Transverse colon (tissue), 4 donors: ENCODE results near the gene TEX19. TPM values are rescaled to one million over a fixed set of nuclear protein-coding genes. Genes with fewer than 3 reads are reported as not detected.
"Not testable (repeated sequence)": the region's sequence is repeated elsewhere in the genome, so short reads cannot be mapped to it uniquely, and the experiment has no call there.

Source experiments
- DNase-seq: peaks from one replicate; pipeline ENCODE4 v3.0.0-alpha.2; 2019
- H3K27ac ChIP-seq, 4 donors: fragments of 200-600 bp; sonication (generic); 2 replicates each; pipeline ENCODE4 v1.5.1; 2016 to 2018; ENCODE audit warnings: inconsistent platforms in 4 of 4
- H3K27me3 ChIP-seq: fragments of 200-600 bp; sonication (generic); 2 replicates; pipeline ENCODE4 v1.5.1; 2017; ENCODE audit warnings: inconsistent platforms
- H3K36me3 ChIP-seq, 4 donors: fragments of 200-600 bp; sonication (generic); 2 replicates each; pipeline ENCODE4 v1.5.1; 2017 to 2019; ENCODE audit warnings: inconsistent platforms in 4 of 4
- H3K4me1 ChIP-seq, 4 donors: fragments of 200-600 bp; sonication (generic); 2 replicates each; pipeline ENCODE4 v1.5.1; 2017 to 2020; ENCODE audit warnings: inconsistent platforms in 4 of 4
- H3K4me3 ChIP-seq, 4 donors: fragments of 200-600 bp; sonication (generic); 1 replicate in 1 of 4; 2 replicates in 3 of 4; pipeline versions ENCODE4 v1.5.1 to v1.6.1; 2017 to 2019; ENCODE audit warnings: inconsistent platforms in 4 of 4
- H3K9me3 ChIP-seq, 2 donors: fragments of 200-600 bp; sonication (generic); 2 replicates each; pipeline ENCODE4 v1.5.1; 2017 to 2019; ENCODE audit warnings: inconsistent platforms in 2 of 2
- EP300 ChIP-seq: sonication (generic); formaldehyde crosslinking; IDR thresholded peaks from one replicate; pipeline ENCODE4 v1.6.1; 2017; ENCODE audit warnings: antibody characterized with exemption, low read depth
- POLR2A ChIP-seq: fragments of 450-650 bp; IDR thresholded peaks from one replicate; pipeline ENCODE4 v1.6.1; 2016; ENCODE audit warnings: antibody characterized with exemption, mild to moderate bottlenecking, moderate library complexity
- POLR2AphosphoS5 ChIP-seq, 3 donors: sonication (generic); formaldehyde crosslinking; IDR thresholded peaks; one replicate each; pipeline ENCODE4 v1.6.1; 2016; ENCODE audit warnings: antibody characterized with exemption in 3 of 3
- WGBS, 2 donors: methylation state at CpG; one replicate each; pipeline ENCODE4 v1.1.5; 2018; ENCODE audit warnings: low coverage in 1 of 2; 5-methylcytosine and 5-hydroxymethylcytosine counted together
- in situ Hi-C, 4 donors: fragments of 200-750 bp; cut with MboI; loops; one replicate each; pipeline versions ENCODE4 v1.15.0 to v1.15.1; 2017; ENCODE audit warnings: low sequenced_read_pairs in 3 of 4, low pct_ligation_motif_present in 1 of 4, low pct_unique_long_range_greater_than_20kb in 1 of 4
- intact Hi-C: fragments of 100-400 bp; cut with DNase I; formaldehyde crosslinking; loops from one replicate; pipeline ENCODE4 v1.15.1; 2023; ENCODE audit warnings: low total_unique reads
- total RNA-seq, 4 donors: library from RNA; depleted of rRNA; stranded (reverse); fragments of >200 nt; gene quantifications; one replicate each; pipeline ENCODE4 v1.1.0, GENCODE V29; 2016
- TF ChIP-seq, protein P1 (sequence below), 5 experiments: fragments of 200-600 bp in 3 of 5; fragments of 450-650 bp in 2 of 5; sonication (generic) in 3 of 5; IDR thresholded peaks; 1 replicate in 2 of 5; 2 replicates in 3 of 5; pipeline ENCODE4 v1.5.1; 2016 to 2017; ENCODE audit warnings: antibody characterized with exemption in 5 of 5, inconsistent platforms in 3 of 5, mild to moderate bottlenecking in 2 of 5, moderate library complexity in 1 of 5

Gene TEX19
- total RNA-seq, 4 donors from 2014 or later: not detected

DNA sequence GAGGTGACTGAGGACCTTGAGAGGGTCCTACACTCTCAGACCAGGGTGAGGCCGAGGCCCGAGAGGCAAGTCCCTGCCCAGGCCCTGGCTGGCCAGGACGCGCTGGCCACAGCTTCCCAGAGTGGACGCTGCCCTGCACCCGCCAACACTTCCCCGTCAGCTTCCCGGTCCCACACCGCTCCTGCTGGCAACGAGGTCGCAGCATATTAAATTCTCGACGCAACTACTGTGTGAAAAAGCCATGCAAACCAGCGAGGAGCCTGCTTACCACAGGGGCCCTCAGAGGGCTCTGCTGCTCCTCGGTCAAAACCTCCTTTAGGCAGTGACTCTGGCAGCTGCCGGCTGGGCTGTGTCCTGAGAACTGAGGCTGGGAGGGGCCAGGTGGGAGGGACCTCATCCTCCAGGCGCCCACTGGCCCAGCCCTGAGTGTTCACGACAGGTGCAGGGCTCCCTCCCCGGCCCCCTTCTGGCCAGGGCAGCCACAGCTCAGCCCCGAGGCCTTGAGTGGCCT is 2.1 kb upstream of the TEX19 start:
- no peak overlapping the region for H3K4me3 ChIP-seq
- TF ChIP-seq POLR2AphosphoS5 (IDR thresholded peaks at IDR 0.05) (no peak), POLR2A (no peak), EP300 (no peak)
- TF ChIP-seq, protein P1, sequence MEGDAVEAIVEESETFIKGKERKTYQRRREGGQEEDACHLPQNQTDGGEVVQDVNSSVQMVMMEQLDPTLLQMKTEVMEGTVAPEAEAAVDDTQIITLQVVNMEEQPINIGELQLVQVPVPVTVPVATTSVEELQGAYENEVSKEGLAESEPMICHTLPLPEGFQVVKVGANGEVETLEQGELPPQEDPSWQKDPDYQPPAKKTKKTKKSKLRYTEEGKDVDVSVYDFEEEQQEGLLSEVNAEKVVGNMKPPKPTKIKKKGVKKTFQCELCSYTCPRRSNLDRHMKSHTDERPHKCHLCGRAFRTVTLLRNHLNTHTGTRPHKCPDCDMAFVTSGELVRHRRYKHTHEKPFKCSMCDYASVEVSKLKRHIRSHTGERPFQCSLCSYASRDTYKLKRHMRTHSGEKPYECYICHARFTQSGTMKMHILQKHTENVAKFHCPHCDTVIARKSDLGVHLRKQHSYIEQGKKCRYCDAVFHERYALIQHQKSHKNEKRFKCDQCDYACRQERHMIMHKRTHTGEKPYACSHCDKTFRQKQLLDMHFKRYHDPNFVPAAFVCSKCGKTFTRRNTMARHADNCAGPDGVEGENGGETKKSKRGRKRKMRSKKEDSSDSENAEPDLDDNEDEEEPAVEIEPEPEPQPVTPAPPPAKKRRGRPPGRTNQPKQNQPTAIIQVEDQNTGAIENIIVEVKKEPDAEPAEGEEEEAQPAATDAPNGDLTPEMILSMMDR (IDR thresholded peaks at IDR 0.05): no peak
- H3K27ac ChIP-seq: no peak overlapping the region
- H3K27me3 ChIP-seq: peaks cover 38% of the 10 kb centered on the region
- in situ Hi-C loops (loop anchor here in 2 of 4 donors (5.0 to 10.0 kb wide), 3 partner anchors 50 to 198 kb away; partner anchors contain the start of genes HEXD (in 1 of the 2) and OGFOD3 (in 1 of the 2)), intact Hi-C loops (loop anchor here (5.0 kb wide), 1 partner anchor 55 kb away; no protein-coding TSS in a partner anchor)
- no peaks in the 10 kb centered on the region for H3K36me3 ChIP-seq
- WGBS, 2 donors: 37% methylated on average over 4 of the region's 20 CpGs; no CpG with 5 or more reads in 1 of the 2 donors
- H3K9me3 ChIP-seq: no peaks in the 10 kb centered on the region
- peaks cover 0 to 2% (median 0%) of the 10 kb centered on the region in 4 donors for H3K4me1 ChIP-seq
- peak; percentile 67 for DNase-seq

DNA sequence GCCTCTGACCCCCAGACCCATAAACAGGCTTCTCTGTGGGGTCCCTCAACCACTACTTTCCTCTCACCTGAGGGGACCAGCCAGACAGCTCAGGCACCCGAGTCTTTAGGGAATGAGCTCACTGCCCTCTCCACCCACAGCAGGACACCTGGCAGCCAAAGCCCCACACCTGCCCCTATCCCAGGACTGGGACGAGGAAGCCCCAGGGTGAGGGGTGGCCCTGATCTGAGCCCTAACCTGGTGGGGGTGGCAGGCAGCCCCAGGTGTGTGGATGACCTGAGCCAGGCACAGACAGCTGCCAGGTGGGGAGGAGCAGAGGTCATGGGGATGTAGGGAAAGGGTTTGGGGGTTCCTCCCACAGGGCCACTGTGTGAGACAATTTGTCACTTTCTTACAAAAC is 1.7 kb upstream of the TEX19 start:
- H3K4me1 ChIP-seq: no peaks in the 10 kb centered on the region
- peaks cover 38% of the 10 kb centered on the region for H3K27me3 ChIP-seq
- H3K9me3 ChIP-seq: no peaks in the 10 kb centered on the region
- in situ Hi-C loops: loop anchor here in 2 of 4 donors (5.0 to 10.0 kb wide), 3 partner anchors 50 to 197 kb away; partner anchors contain the start of genes HEXD (in 1 of the 2) and OGFOD3 (in 1 of the 2)
- no peak overlapping the region for H3K27ac ChIP-seq
- H3K4me3 ChIP-seq: no peak overlapping the region
- no peak for DNase-seq
- intact Hi-C loops: loop anchor here (5.0 kb wide), 1 partner anchor 55 kb away; no protein-coding TSS in a partner anchor
- H3K36me3 ChIP-seq: no peaks in the 10 kb centered on the region
- 48% methylated on average over 2 of the region's 2 CpGs; no CpG with 5 or more reads in 1 of the 2 donors for WGBS, 2 donors
- TF ChIP-seq, protein P1 (IDR thresholded peaks at IDR 0.05): no peak
- TF ChIP-seq EP300 (no peak), POLR2A (no peak), POLR2AphosphoS5 (IDR thresholded peaks at IDR 0.05) (no peak)

DNA sequence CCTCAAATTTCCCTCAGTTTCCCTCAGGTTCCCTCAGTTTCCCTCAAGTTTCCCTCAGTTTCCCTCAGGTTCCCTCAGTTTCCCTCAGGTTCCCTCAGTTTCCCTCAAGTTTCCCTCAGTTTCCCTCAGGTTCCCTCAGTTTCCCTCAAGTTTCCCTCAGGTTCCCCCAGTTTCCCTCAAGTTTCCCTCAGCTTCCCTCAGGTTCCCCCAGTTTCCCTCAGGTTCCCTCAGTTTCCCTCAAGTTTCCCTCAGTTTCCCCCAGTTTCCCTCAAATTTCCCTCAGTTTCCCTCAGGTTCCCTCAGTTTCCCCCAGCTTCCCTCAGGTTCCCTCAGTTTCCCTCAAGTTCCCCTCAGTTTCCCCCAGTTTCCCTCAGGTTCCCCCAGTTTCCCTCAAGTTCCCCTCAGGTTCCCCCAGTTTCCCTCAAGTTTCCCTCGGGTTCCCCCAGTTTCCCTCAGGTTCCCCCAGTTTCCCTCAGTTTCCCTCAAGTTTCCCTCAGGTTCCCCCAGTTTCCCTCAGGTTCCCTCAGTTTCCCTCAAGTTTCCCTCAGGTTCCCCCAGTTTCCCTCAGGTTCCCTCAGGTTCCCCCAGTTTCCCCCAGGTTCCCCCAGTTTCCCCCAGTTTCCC is 516 bp downstream of the TEX19 start:
- not testable (repeated sequence) for H3K9me3 ChIP-seq, H3K27ac ChIP-seq, H3K4me1 ChIP-seq, DNase-seq, H3K4me3 ChIP-seq, H3K36me3 ChIP-seq
- H3K27me3 ChIP-seq: peaks cover 38% of the 10 kb centered on the region
- intact Hi-C loops: loop anchor here (5.0 kb wide), 1 partner anchor 53 kb away; no protein-coding TSS in a partner anchor
- in situ Hi-C loops: loop anchor here in 2 of 4 donors (5.0 to 10.0 kb wide), 3 partner anchors 48 to 195 kb away; partner anchors contain the start of genes HEXD (in 1 of the 2) and OGFOD3 (in 1 of the 2)
- 75 to 80% methylated on average over 1 of the region's 1 CpG for WGBS, 2 donors

DNA sequence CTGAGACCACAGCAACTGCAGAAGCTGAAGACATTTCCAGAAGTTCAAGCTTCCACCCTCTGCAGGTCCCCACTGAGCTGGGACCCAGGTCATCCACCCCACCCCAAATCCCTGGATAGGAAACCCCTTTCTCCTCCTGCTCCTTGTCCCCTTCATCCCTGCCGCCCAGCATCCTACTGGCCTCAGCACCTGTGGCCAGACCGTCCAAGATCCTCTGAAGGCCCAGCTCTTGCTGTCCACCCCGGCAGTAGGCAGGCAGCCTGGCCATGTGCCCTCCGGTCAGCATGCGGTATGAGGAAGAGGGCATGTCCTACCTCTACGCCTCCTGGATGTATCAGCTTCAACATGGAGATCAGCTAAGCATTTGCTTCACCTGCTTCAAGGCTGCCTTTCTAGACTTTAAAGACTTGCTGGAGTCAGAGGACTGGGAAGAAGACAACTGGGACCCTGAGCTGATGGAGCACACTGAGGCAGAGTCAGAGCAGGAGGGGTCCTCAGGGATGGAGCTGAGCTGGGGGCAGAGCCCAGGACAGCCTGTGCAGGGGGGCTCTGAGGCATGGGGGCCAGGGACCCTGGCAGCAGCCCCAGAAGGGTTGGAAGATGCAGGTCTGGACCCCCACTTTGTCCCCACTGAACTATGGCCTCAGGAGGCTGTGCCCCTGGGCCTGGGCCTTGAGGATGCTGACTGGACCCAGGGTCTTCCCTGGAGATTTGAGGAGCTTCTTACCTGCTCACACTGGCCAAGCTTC is 3.0 kb downstream of the TEX19 start:
- Histone ChIP-seq H3K9me3 (no peaks in the 10 kb centered on the region), H3K27me3 (peaks cover 17% of the 10 kb centered on the region), H3K4me1 (peaks cover 0 to 8% (median under 1%) of the 10 kb centered on the region in 4 donors), H3K36me3 (no peaks in the 10 kb centered on the region), H3K4me3 (no peak overlapping the region), H3K27ac (no peak overlapping the region)
- in situ Hi-C loops: no loop called here
- TF ChIP-seq EP300: no peak
- no peak for TF ChIP-seq POLR2AphosphoS5 (IDR thresholded peaks at IDR 0.05)
- TF ChIP-seq, protein P1 (IDR thresholded peaks at IDR 0.05): no peak
- no peak for TF ChIP-seq POLR2A
- no peak for DNase-seq
- 96% methylated on average over 6 of the region's 6 CpGs; no CpG with 5 or more reads in 1 of the 2 donors for WGBS, 2 donors
- intact Hi-C loops: no loop called here
